K562 (cell line): ENCODE data around the gene TMEM266. TPM values are rescaled to one million over a fixed set of nuclear protein-coding genes. Genes with fewer than 3 reads are reported as not detected.

ENCODE experiments used
- ATAC-seq: fragments of 200-7000 bp; cut with Tn5 transposase; 3 replicates; pipeline ENCODE4 v1.9.1; 2020; ENCODE audit warnings: moderate library complexity
- BruUV-seq: library from RNA; stranded (reverse); fragments of 400-500 nt; replicated peaks from 2 replicates; lab custom pipeline; 2021; lab: Mats Ljungman, UMichigan
- CTCF ChIA-PET: fragments of 300-600 bp; formaldehyde crosslinking; extraction: SDS; loops from one replicate; lab custom pipeline; 2021; ENCODE audit warnings: low intra/inter-chr PET ratio; lab: Yijun Ruan, JAX
- POLR2A ChIA-PET: fragments of 300-600, 350-650 bp; sonication (Branson Sonifier 250); formaldehyde crosslinking; extraction: SDS; loops from one replicate; lab custom pipeline; 2021; ENCODE audit warnings: antibody characterized with exemption, inconsistent platforms; lab: Yijun Ruan, JAX
- DNase-seq, 4 experiments: peaks; one replicate each; pipeline versions ENCODE4 v3.0.0 to v3.0.0-alpha.2; 2011 to 2018; ENCODE audit warnings: low spot score in 3 of 4, mixed read lengths in 3 of 4; ENCODE audit errors: extremely low read depth in 1 of 4
- FAIRE-seq: peaks from 2 replicates; lab custom pipeline; 2011; peaks lifted over from hg19 to GRCh38; lab: Jason Lieb, UNC
- H2AFZ ChIP-seq: 2 replicates; pipeline ENCODE4 v1.6.0; 2011; ENCODE audit warnings: low read depth, low read length, control low read depth, inconsistent platforms
- H3K27ac ChIP-seq: fragments of 200-600 bp; 3 replicates; pipeline ENCODE4 v1.8.0; 2011; ENCODE audit warnings: low read depth, mild to moderate bottlenecking, control low read depth, inconsistent platforms, low read length, moderate library complexity, mixed read lengths; ENCODE audit errors: extremely low read depth
- H3K27me3 ChIP-seq, 2 experiments: fragments of 300-600 bp in 1 of 2; 2 replicates in 1 of 2; 3 replicates in 1 of 2; pipeline versions ENCODE4 v1.6.0 to v1.8.0; 2011; ENCODE audit warnings: inconsistent platforms in 2 of 2, low read length in 2 of 2, mild to moderate bottlenecking in 1 of 2, mixed read lengths in 1 of 2, moderate library complexity in 1 of 2; ENCODE audit not compliant: control insufficient read depth in 2 of 2, insufficient read depth in 2 of 2
- H3K36me3 ChIP-seq: fragments of 300-600 bp; 3 replicates; pipeline ENCODE4 v1.8.0; 2011; ENCODE audit warnings: mild to moderate bottlenecking, low read length, inconsistent platforms; ENCODE audit not compliant: control insufficient read depth, insufficient read depth
- H3K4me1 ChIP-seq, 2 experiments: fragments of 200-600 bp in 1 of 2; replicated peaks in 1 of 2; 2 replicates in 1 of 2; 3 replicates in 1 of 2; pipeline versions ENCODE4 v1.5.1 to v1.8.0; 2011; ENCODE audit warnings: inconsistent platforms in 2 of 2, low read length in 2 of 2, mild to moderate bottlenecking in 1 of 2, mixed read lengths in 1 of 2, moderate library complexity in 1 of 2; ENCODE audit not compliant: control insufficient read depth in 2 of 2, insufficient read depth in 2 of 2
- H3K4me2 ChIP-seq: 2 replicates; pipeline ENCODE4 v1.6.1; 2011; ENCODE audit warnings: low read length, control low read depth, inconsistent platforms, mixed read lengths; ENCODE audit not compliant: insufficient read depth
- H3K4me3 ChIP-seq: fragments of 200-600 bp; sonication (generic), shearing (Covaris generic); 2 replicates; pipeline ENCODE4 v1.5.1; 2016; ENCODE audit warnings: control low read depth, inconsistent platforms
- H3K79me2 ChIP-seq: fragments of 200-600 bp; 3 replicates; pipeline ENCODE4 v1.8.0; 2011; ENCODE audit warnings: low read length, inconsistent platforms; ENCODE audit not compliant: control insufficient read depth, insufficient read depth
- H3K9ac ChIP-seq, 2 experiments: 2 replicates each; pipeline versions ENCODE4 v1.6.0 to v1.6.1; 2011; ENCODE audit warnings: low read depth in 2 of 2, low read length in 2 of 2, control low read depth in 1 of 2, inconsistent platforms in 1 of 2, mild to moderate bottlenecking in 1 of 2, mixed read lengths in 1 of 2; ENCODE audit not compliant: insufficient read depth in 1 of 2
- H3K9me1 ChIP-seq: one replicate; pipeline ENCODE4 v1.6.0; 2011; ENCODE audit warnings: inconsistent platforms, mild to moderate bottlenecking, low read length, moderate library complexity; ENCODE audit not compliant: control insufficient read depth, insufficient read depth
- H3K9me3 ChIP-seq: replicated peaks from 2 replicates; pipeline ENCODE4 v1.5.1; 2011; ENCODE audit warnings: low read depth, low read length, inconsistent platforms; ENCODE audit not compliant: control insufficient read depth, insufficient read depth
- H4K20me1 ChIP-seq: replicated peaks from 2 replicates; pipeline ENCODE4 v1.6.1; 2011; ENCODE audit warnings: low read length, inconsistent platforms, mixed read lengths; ENCODE audit not compliant: control insufficient read depth, insufficient read depth
- ARID1B ChIP-seq: fragments of 450-650 bp; IDR thresholded peaks from 2 replicates; pipeline ENCODE4 v1.6.1; 2016; ENCODE audit warnings: antibody characterized with exemption, mild to moderate bottlenecking, inconsistent platforms
- GTF3C2 ChIP-seq: IDR thresholded peaks from 3 replicates; pipeline ENCODE4 v1.6.1; 2011; ENCODE audit warnings: borderline replicate concordance, mild to moderate bottlenecking, moderate library complexity; ENCODE audit not compliant: insufficient read length; ENCODE audit errors: extremely low read depth
- HDAC2 ChIP-seq: fragments of 450-650 bp; IDR thresholded peaks from 2 replicates; pipeline ENCODE4 v1.6.1; 2016; ENCODE audit warnings: mild to moderate bottlenecking
- IFI16 ChIP-seq: fragments of 250-450 bp; sonication (Bioruptor Pico); IDR thresholded peaks from 2 replicates; pipeline ENCODE4 v2.1.2; 2022; ENCODE audit warnings: mild to moderate bottlenecking, inconsistent platforms
- PHF20 ChIP-seq: fragments of 450-650 bp; IDR thresholded peaks from 2 replicates; pipeline ENCODE4 v1.6.1; 2018; ENCODE audit not compliant: partially characterized antibody
- RBM39 ChIP-seq: fragments of 200-400 bp; formaldehyde crosslinking; optimal IDR thresholded peaks from 2 replicates; pipeline ENCODE3; 2018; ENCODE audit warnings: low read depth, low read length
- ZHX1 ChIP-seq: fragments of 150-350 bp; conservative IDR thresholded peaks from 2 replicates; pipeline ENCODE4 v1.6.1; 2014; ENCODE audit warnings: low read length
- ZNF408 ChIP-seq: fragments of 250-450 bp; sonication (Bioruptor Pico); IDR thresholded peaks from 2 replicates; pipeline ENCODE4 v1.4.0; 2020; ENCODE audit warnings: low read depth, mild to moderate bottlenecking, moderate library complexity
- WGBS: fragments of 100-300 bp; shearing (Covaris generic); methylation state at CpG from one replicate; pipeline ENCODE4 v1.1.6; 2016; ENCODE audit warnings: low coverage, mixed read lengths; ENCODE audit not compliant: insufficient coverage; ENCODE audit errors: missing lambda C conversion rate; 5-methylcytosine and 5-hydroxymethylcytosine counted together
- in situ Hi-C: fragments of 300-500 bp; cut with MboI; formaldehyde crosslinking; loops from 4 replicates; pipeline ENCODE4 v1.15.0; 2018; ENCODE audit warnings: inconsistent platforms, mixed read lengths
- intact Hi-C: fragments of 100-400 bp; cut with micrococcal nuclease; formaldehyde crosslinking; loops from 2 replicates; pipeline ENCODE4 v1.14.2; 2022
- polyA plus RNA-seq, 8 experiments: library from polyadenylated mRNA; depleted of rRNA in 4 of 8; stranded (reverse) in 5 of 8; unstranded in 3 of 8; fragments of >200 nt; fragmentation: Nextera tagmentation in 2 of 8; fragmentation: Illumina TruSeq in 1 of 8; extraction: Ambion mirVana in 2 of 8; extraction: Trizol in 1 of 8; gene quantifications; 2 replicates each; pipeline versions ENCODE4 v1.2.1 to v1.2.3, GENCODE V29; 2011 to 2014; ENCODE audit warnings: inconsistent platforms in 1 of 8, missing spikeins in 1 of 8
- total RNA-seq, 7 experiments: library from RNA; depleted of rRNA in 6 of 7; stranded (reverse); fragments of >200 nt in 6 of 7; fragmentation: Illumina TruSeq in 2 of 7; extraction: Trizol in 2 of 7; gene quantifications; 2 replicates each; pipeline versions ENCODE4 v1.2.1 to v1.2.3, GENCODE V29; 2011 to 2021; ENCODE audit warnings: low replicate concordance in 1 of 7

TMEM266 gene
- total and polyA plus RNA-seq, 9 of the 15 experiments (the other 6 are each of a cell fraction or from before 2014, with no cell fraction given): not detected

GRCh38 chr15:76127169-76127568 is 67.4 kb downstream of the TMEM266 start:
- ChIA-PET POLR2A (interaction anchor here (1.6 kb wide), 1 partner anchor 12 kb away, joined by 5 read pairs; no protein-coding TSS in a partner anchor), CTCF (no interaction called here)
- DNase-seq (no peak), ATAC-seq (no peak)
- Histone ChIP-seq H3K9me3 (no peaks in the 10 kb centered on the region; the same call in 1 of the 2 replicates), H3K27me3 (peaks cover 5 to 12% of the 10 kb centered on the region in 2 experiments; a peak in 4 of 5 replicates), H3K9me1 (no peaks in the 10 kb centered on the region), H3K79me2 (no peaks in the 10 kb centered on the region), H3K9ac (no peak overlapping the region), H3K4me1 (no peaks in the 10 kb centered on the region)
- 0% methylated on average over 2 of the region's 2 CpGs for WGBS
- in situ Hi-C loops: no loop called here
- no peak for TF ChIP-seq RBM39
- no peak for TF ChIP-seq HDAC2
- no peak for TF ChIP-seq ARID1B
- no peak for TF ChIP-seq GTF3C2
- no peak for TF ChIP-seq ZHX1
- no peak for TF ChIP-seq PHF20
- no peak for TF ChIP-seq IFI16
- TF ChIP-seq ZNF408 (CRISPR knock-in tag): no peak
- TF ChIP-seq, all 486 proteins: peak for 0
- BruUV-seq: no TSS peak
- intact Hi-C loops: no loop called here
- Histone ChIP-seq H3K4me3 (no peak overlapping the region), H3K36me3 (no peaks in the 10 kb centered on the region), H3K4me2 (no peak overlapping the region), H2AFZ (no peak overlapping the region), H4K20me1 (no peaks in the 10 kb centered on the region), H3K27ac (no peak overlapping the region)
- no peak for FAIRE-seq
